ENCODE results near the gene ZNF674. TPM values are rescaled to one million over a fixed set of nuclear protein-coding genes. Genes with fewer than 3 reads are reported as not detected.

Gene ZNF674
- polyA plus RNA-seq, 2 of the 4 experiments (the other 2 are of a cell fraction): 2.6 to 6.3 TPM

- TF ChIP-seq E2F6 (IDR thresholded peaks at IDR 0.05; ENCODE audit: borderline replicate concordance, low read depth): peak; percentile 58; the same call in 1 of the 2 replicates
- no peak for TF ChIP-seq KDM1A (IDR thresholded peaks at IDR 0.05; ENCODE audit: low read depth)
These were observed at the start of gene ZNF674 (continued) for GRCh38 chrX:46545111-46546005.

GRCh38 chrX:46589977-46590723, 44.9 kb upstream of the ZNF674 start:
- 61% methylated on average over 7 of the region's 7 CpGs for WGBS (ENCODE audit: missing lambda C conversion rate)
- TF ChIP-seq JUN (IDR thresholded peaks at IDR 0.05): 0 out of 5 replicates have a peak, but pooled peaks of 1 of the 2 experiments have one; percentile 23
- TF ChIP-seq HEYL (CRISPR knock-in tag; IDR thresholded peaks at IDR 0.05): no peak
- no peak for TF ChIP-seq RAD21 (conservative IDR thresholded peaks at IDR 0.05 in 1 of 2, IDR thresholded peaks at IDR 0.05 in 1 of 2)
- TF ChIP-seq HES2 (IDR thresholded peaks at IDR 0.05): no peak
- peak in 1 of 2 experiments; percentile 38; a peak in 1 of 5 replicates for TF ChIP-seq EP300 (IDR thresholded peaks at IDR 0.05)
- no peak overlapping the region for H3K4me3 ChIP-seq
- H3K9me3 ChIP-seq: no peaks in the 10 kb centered on the region
- ChIA-PET POLR2A (no interaction called here), CTCF (interaction anchor here (0.6 to 1.2 kb wide), 4 partner anchors 11 to 18 kb away, joined by 3 to 4 read pairs (median 3); no protein-coding TSS in a partner anchor)
- H3K4me1 ChIP-seq: peaks cover 69% of the 10 kb centered on the region
- peak overlapping the region; percentile 87 for H3K4me2 ChIP-seq
- peak overlapping the region; percentile 87 to 88 for H3K27ac ChIP-seq
- FAIRE-seq: no peak
- peak; percentile 50 to 63; a peak in 5 of 6 replicates for ATAC-seq
- peak in 1 of 2 experiments; percentile 36 for DNase-seq (ENCODE audit: low read depth in 1 of 2, low spot score in 1 of 2)

GRCh38 chrX:46588263-46588662, 43.0 kb upstream of the ZNF674 start:
- H3K9me3 ChIP-seq: no peaks in the 10 kb centered on the region
- ChIA-PET CTCF (interaction anchor here (1.3 kb wide), 1 partner anchor 16 kb away, joined by 4 read pairs; no protein-coding TSS in a partner anchor), POLR2A (no interaction called here)
- FAIRE-seq: no peak
- peak; percentile 16 to 45; a peak in 3 of 6 replicates for ATAC-seq
- peak in 1 of 2 experiments; percentile 28 for DNase-seq (ENCODE audit: low read depth in 1 of 2, low spot score in 1 of 2)
- peak overlapping the region; percentile 16; the same call in 2 of the 3 replicates for H3K4me3 ChIP-seq
- H3K4me2 ChIP-seq: peak overlapping the region; percentile 87
- TF ChIP-seq HEYL (CRISPR knock-in tag; IDR thresholded peaks at IDR 0.05): no peak
- TF ChIP-seq EP300 (IDR thresholded peaks at IDR 0.05): 0 out of 5 replicates have a peak, but pooled peaks of 1 of the 2 experiments have one; percentile 14
- TF ChIP-seq CEBPB (IDR thresholded peaks at IDR 0.05): no peak
- TF ChIP-seq JUN (IDR thresholded peaks at IDR 0.05): peak in 1 of 2 experiments; percentile 29; a peak in 1 of 5 replicates
- peaks cover 79% of the 10 kb centered on the region for H3K4me1 ChIP-seq
- peak overlapping the region; percentile 87 to 88 for H3K27ac ChIP-seq
- WGBS (ENCODE audit: missing lambda C conversion rate): 9% methylated on average over 4 of the region's 4 CpGs

- POLR2A ChIA-PET: no interaction called here
- Histone ChIP-seq H3K4me1 (peaks cover 78% of the 10 kb centered on the region), H3K9me3 (no peaks in the 10 kb centered on the region)
These were observed 42.5 kb upstream of the ZNF674 start for GRCh38 chrX:46587753-46588171.

More at GRCh38 chrX:46587753-46588171, 42.5 kb upstream of the ZNF674 start:
- TF ChIP-seq EHMT2 (IDR thresholded peaks at IDR 0.05; ENCODE audit: low read depth): no peak
- TF ChIP-seq MAX (IDR thresholded peaks at IDR 0.05): no peak; the same call in 1 of the 2 replicates
- no peak for TF ChIP-seq HEYL (CRISPR knock-in tag; IDR thresholded peaks at IDR 0.05)
- TF ChIP-seq MAFK (IDR thresholded peaks at IDR 0.05; ENCODE audit: partially characterized antibody): no peak
- TF ChIP-seq HDAC2 (IDR thresholded peaks at IDR 0.05): no peak
- no peak for TF ChIP-seq HOXA7 (CRISPR knock-in tag; IDR thresholded peaks at IDR 0.05)
- no peak for TF ChIP-seq HES2 (IDR thresholded peaks at IDR 0.05)
- Histone ChIP-seq H3K4me3 (peak overlapping the region; percentile 16; the same call in 2 of the 3 replicates), H3K4me2 (peak overlapping the region; percentile 87), H3K27ac (peak overlapping the region; percentile 87 to 88)
- CTCF ChIA-PET: interaction anchor here (1.3 kb wide), 1 partner anchor 15 kb away, joined by 4 read pairs; no protein-coding TSS in a partner anchor
- WGBS (ENCODE audit: missing lambda C conversion rate): 20% methylated on average over 5 of the region's 5 CpGs
- ATAC-seq (peak; percentile 28 to 52; a peak in 4 of 6 replicates), FAIRE-seq (no peak), DNase-seq (ENCODE audit: low read depth in 1 of 2, low spot score in 1 of 2) (no peak)
